T-helper 1 cell treated with Interleukin-12 subunit alpha and Interleukin-12 subunit beta and Interleukin-4 antibody, amounts not matched to agents 30 ng/mL and 1 ng/mL, for 36 hours (primary cell): ENCODE data around the gene NOC2L. TPM values are rescaled to one million over a fixed set of nuclear protein-coding genes. Genes with fewer than 3 reads are reported as not detected.
"Not testable (repeated sequence)": the region's sequence is repeated elsewhere in the genome, so short reads cannot be mapped to it uniquely, and the experiment has no call there.

Experiments
- intact Hi-C: fragments of 100-400 bp; cut with micrococcal nuclease; formaldehyde crosslinking; loops from one replicate; pipeline ENCODE4 v1.15.1; 2024
- total RNA-seq: library from RNA; stranded (reverse); gene quantifications from 2 replicates; pipeline ENCODE4 v1.2.3, GENCODE V29; 2022

Gene NOC2L
- total RNA-seq, 1 donor from 2014 or later, result 90.0 TPM

DNA sequence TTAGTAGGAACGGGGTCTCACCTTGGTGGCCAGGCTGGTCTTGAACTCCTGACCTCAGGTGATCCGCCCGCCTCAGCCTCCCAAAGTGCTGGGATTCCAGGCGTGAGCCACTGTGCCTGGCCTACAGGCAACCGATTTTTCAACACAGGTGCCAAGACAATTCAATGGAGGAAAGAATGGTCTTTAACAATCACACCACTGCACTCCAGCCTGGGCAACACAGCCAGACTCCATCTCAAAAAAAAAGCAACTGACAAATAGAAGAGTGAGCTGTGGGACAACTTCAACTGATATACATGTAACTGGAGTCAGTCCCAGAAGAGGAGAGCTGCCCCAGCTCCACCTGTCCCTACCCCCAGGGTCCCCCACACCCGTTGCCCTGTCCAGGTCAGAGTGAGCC, 35.5 kb upstream of the NOC2L start:
- intact Hi-C loops, result not testable (repeated sequence)

- intact Hi-C loops, result no loop called here
These were observed 34.4 kb upstream of the NOC2L start for GRCh38 chr1:993379-993995.

DNA sequence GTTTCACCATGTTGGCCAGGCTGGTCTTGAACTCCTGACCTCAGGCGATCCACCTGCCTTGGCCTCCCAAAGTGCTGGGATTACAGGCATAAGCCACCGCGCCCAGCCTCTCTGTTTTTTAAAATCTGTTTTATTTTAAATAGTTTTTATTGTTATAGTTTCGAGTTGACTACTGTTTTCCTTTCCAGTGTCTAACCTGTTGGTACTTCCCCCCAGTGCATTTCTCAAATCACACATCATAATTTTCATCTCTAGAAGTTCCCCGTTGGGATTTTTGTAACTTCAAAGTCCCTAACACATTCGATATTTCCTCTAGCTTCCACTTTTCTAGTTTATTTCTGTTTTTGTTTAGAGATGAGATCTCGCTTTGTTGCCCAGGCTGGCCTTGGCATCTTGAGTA, 33.3 kb upstream of the NOC2L start:
- intact Hi-C loops, result no loop called here

- intact Hi-C loops, result no loop called here
These were observed 32.8 kb upstream of the NOC2L start for GRCh38 chr1:991895-992294.

GRCh38 chr1:991275-991674, 32.2 kb upstream of the NOC2L start:
- intact Hi-C loops, result not testable (repeated sequence)

DNA sequence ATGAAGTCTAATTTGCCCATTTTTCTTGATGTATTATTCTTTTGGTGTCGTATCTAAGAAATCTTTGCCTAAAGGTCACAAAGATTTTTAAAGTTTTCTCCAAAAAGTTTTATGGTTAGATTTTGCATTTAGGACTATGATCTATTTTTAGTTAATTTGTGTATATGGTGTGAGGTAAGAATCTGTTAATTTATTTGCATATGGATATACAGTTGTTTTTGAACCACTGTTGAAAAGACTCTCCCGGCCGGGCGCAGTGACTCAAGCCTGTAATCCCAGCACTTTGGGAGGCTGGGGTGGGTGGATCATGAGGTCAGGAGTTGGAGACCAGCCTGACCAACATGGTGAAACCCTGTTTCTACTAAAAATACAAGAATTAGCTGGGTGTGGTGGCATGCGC, 29.0 kb upstream of the NOC2L start:
- intact Hi-C loops, result not testable (repeated sequence)

GRCh38 chr1:985126-985525, 26.1 kb upstream of the NOC2L start:
- intact Hi-C loops, result no loop called here

DNA sequence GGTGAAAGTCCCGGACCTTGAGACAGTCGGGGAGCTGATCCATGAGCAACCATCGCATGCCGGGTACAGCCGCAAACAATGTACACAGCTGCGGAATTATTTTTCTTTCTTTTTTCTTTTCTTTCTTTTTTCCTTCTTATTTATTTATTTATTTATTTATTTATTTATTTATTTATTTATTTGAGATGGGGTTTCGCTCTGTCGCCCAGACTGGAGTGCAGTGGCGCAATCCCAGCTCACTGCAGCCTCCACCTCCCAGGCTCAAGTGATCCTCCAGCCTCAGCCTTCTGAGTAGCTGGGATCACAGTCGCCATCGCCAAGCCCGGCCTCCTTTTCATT, 25.4 kb upstream of the NOC2L start:
- intact Hi-C loops, result loop anchor here (1.0 to 5.0 kb wide), 2 partner anchors 80 to 308 kb away; no protein-coding TSS in a partner anchor

- intact Hi-C loops, result loop anchor here (1.0 to 5.0 kb wide), 2 partner anchors 80 to 308 kb away; no protein-coding TSS in a partner anchor
These were observed 24.9 kb upstream of the NOC2L start for GRCh38 chr1:983798-984475.

DNA sequence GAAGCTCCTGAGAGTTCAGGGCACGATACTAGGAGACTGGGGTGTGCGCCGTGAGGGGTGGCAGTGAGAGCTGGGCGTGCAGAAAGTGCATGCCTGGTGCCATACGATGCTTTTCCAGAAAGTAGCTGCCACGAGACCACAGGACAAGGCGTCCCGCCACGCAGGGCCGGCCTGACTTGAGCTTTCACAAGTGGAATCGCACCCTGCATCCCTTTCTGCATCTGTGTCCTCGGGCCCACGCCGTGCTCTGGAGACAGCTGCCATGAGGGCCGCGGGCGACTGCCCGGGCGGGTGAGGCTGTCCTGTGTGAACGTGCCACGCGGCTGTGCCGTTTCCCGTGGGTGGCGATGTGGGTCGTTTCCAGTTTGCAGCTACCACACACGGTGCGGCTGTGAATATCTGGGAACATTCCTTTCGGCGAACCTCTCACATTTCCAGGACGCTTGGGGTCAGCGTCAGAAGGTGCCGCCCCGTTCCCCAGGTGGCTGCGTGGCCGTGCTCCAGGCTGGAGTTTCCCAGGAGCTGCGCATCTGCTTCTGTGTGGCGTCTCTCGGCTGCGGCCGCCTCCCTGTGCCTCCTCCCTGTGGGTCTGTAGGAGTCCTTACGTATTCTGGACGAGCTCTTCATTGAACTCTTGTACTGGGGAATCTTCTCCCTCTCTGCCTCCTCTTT, 23.8 kb upstream of the NOC2L start:
- intact Hi-C loops, result loop anchor here (5.0 kb wide), 1 partner anchor 309 kb away; no protein-coding TSS in a partner anchor

DNA sequence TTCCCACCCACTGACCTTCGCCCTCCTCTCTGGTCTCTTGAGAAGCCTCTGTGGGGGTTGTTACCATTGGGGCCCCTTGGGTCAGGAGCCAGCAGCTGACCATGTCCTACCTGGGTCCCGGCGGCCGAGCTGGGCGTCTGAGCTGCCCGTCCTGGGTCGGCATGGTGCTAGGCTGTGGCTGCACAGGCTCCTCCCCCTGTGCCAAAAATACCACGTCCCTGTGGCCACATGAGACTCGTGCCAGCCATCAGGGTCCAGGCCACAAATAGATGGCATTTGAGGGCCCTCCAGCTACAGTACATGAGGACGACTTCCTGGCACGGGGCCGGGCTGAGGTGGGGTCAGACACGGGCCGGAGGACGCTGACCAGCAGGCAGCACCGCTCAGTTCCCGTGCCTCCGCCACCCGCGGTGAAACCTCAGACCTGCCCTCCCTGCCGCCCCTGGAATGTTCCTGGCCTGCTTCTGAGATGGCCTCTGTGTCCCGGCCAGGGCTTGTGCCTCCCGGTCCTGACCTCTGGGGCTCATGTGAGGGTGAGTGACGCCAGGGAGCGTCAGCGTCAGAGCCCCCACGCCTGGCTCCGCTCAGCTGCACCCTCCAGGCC, 23.0 kb upstream of the NOC2L start, which contains the start of gene PERM1:
PERM1 (minus strand) TSS at position 139 of the 604 bp plus-strand sequence. CDS start 1,064 bp downstream, outside the sequence.
- intact Hi-C loops, result loop anchor here (5.0 kb wide), 1 partner anchor 310 kb away; no protein-coding TSS in a partner anchor

GRCh38 chr1:981491-981954, 22.5 kb upstream of the NOC2L start:
- intact Hi-C loops, result loop anchor here (5.0 kb wide), 1 partner anchor 311 kb away; no protein-coding TSS in a partner anchor

GRCh38 chr1:980602-981395, 21.7 kb upstream of the NOC2L start:
- intact Hi-C loops, result loop anchor here (5.0 kb wide), 1 partner anchor 312 kb away; no protein-coding TSS in a partner anchor

GRCh38 chr1:980137-980571, 21.1 kb upstream of the NOC2L start:
- intact Hi-C loops, result loop anchor here (5.0 kb wide), 1 partner anchor 312 kb away; no protein-coding TSS in a partner anchor

- intact Hi-C loops, result loop anchor here (5.0 kb wide), 1 partner anchor 313 kb away; no protein-coding TSS in a partner anchor
These were observed 20.7 kb upstream of the NOC2L start for GRCh38 chr1:979744-980072.

- intact Hi-C loops, result no loop called here
These were observed 20.0 kb upstream of the NOC2L start for GRCh38 chr1:978835-979743.

DNA sequence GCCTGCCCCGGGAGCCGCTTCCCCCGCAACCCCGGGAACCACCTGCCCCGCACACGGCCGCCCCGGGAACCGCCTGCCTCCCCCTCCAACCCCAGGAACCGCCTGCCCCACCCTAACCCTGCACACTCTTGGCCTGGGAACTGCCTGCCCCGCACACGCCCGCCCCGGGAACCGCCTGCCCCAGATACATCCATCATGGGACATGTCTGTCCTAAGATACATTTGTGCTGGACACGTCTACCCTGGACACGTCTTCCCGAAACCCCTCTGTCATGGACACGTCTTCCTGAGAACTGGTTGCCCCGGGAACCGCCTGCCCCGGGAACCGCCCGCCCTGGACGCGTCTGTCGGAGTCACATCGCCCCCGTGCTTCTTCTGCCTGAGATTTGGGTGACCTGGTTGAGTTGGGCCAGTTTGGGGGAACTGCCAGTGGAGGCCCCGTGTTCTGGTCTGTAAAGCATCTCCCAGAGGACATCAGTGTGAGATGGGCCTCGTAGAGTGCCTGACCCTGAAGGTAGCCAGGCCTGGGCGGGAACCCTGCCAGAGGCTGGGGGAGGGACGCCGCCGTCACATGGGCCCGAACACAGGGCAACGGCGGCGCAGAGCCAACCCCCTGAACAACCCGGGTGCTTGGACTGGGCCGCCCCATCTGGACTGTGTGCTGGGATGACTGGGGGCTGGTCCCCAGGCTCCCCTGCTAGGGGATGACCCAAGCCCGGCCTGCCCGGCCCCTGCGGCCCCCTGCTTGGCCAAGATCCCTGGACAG, 19.2 kb upstream of the NOC2L start:
- intact Hi-C loops, result no loop called here

- intact Hi-C loops, result loop anchor here (1.0 kb wide), 2 partner anchors 72 to 106 kb away; no protein-coding TSS in a partner anchor
These were observed 17.7 kb upstream of the NOC2L start for GRCh38 chr1:976791-977190.
